SK-N-MC (cell line): ENCODE measurements around the gene RBM3.

Experiments used
- EZH2 ChIP-seq: fragments of 200-600 bp; sonication (generic); IDR thresholded peaks from one replicate; pipeline ENCODE4 v1.6.1; 2017; ENCODE audit warnings: antibody characterized with exemption
- FOXP2 ChIP-seq: optimal IDR thresholded peaks from 2 replicates; pipeline ENCODE3; 2011; ENCODE audit warnings: mild to moderate bottlenecking, moderate library complexity; ENCODE audit not compliant: insufficient read depth; ENCODE audit errors: extremely low read length, control extremely low read depth
- POLR2AphosphoS5 ChIP-seq: IDR thresholded peaks from 2 replicates; pipeline ENCODE4 v1.6.1; 2012; ENCODE audit warnings: mild to moderate bottlenecking, low read depth, low read length, borderline replicate concordance

GRCh38 chrX:48580662-48581061, 6.4 kb downstream of the RBM3 start:
- TF ChIP-seq POLR2AphosphoS5, result no peak
- no peak for TF ChIP-seq EZH2
- TF ChIP-seq FOXP2, result no peak
